HepG2 (cell line): ENCODE results near the gene PIK3R1. TPM values are rescaled to one million over a fixed set of nuclear protein-coding genes. Genes with fewer than 3 reads are reported as not detected.

Source experiments
- BCL6 ChIP-seq: IDR thresholded peaks from 2 replicates; pipeline ENCODE4 v1.6.1; 2016; ENCODE audit warnings: missing genetic modification reagents, missing compliant biosample characterization
- CREB1 ChIP-seq, 2 experiments: fragments of 450-650 bp in 1 of 2; IDR thresholded peaks; 2 replicates each; pipeline ENCODE4 v1.6.1; 2016 to 2017; ENCODE audit warnings: control low read depth in 1 of 2, mild to moderate bottlenecking in 1 of 2, missing compliant biosample characterization in 1 of 2, missing genetic modification characterization in 1 of 2
- FOXA1 ChIP-seq, 2 experiments: fragments of 450-650 bp in 1 of 2; sonication (generic) in 1 of 2; formaldehyde crosslinking in 1 of 2; IDR thresholded peaks; 2 replicates each; pipeline versions ENCODE4 v1.4.0 to v1.6.1; 2016 to 2020; ENCODE audit warnings: missing genetic modification reagents in 1 of 2
- MED8 ChIP-seq: sonication (generic); formaldehyde crosslinking; IDR thresholded peaks from 2 replicates; pipeline ENCODE4 v1.8.1; 2023; ENCODE audit warnings: mild to moderate bottlenecking, missing genetic modification reagents; ENCODE audit not compliant: insufficient replicate concordance
- POGZ ChIP-seq: sonication (generic); formaldehyde crosslinking; IDR thresholded peaks from 2 replicates; pipeline ENCODE4 v1.4.0; 2020; ENCODE audit warnings: mild to moderate bottlenecking, missing genetic modification reagents
- RBM39 ChIP-seq: fragments of 200-400 bp; formaldehyde crosslinking; IDR thresholded peaks from one replicate; pipeline ENCODE4 v1.6.1; 2018; ENCODE audit warnings: antibody characterized with exemption, mild to moderate bottlenecking, low read depth, low read length; ENCODE audit not compliant: poor library complexity, severe bottlenecking
- SOX5 ChIP-seq: IDR thresholded peaks from 2 replicates; pipeline ENCODE4 v1.6.1; 2016; ENCODE audit warnings: borderline replicate concordance
- SP5 ChIP-seq: IDR thresholded peaks from 2 replicates; pipeline ENCODE4 v1.6.1; 2016; ENCODE audit warnings: low read depth, borderline replicate concordance
- TCF7 ChIP-seq: sonication (generic); IDR thresholded peaks from 2 replicates; pipeline ENCODE4 v1.6.1; 2016; ENCODE audit warnings: antibody characterized with exemption, low read depth
- TEAD3 ChIP-seq: optimal IDR thresholded peaks from 2 replicates; pipeline ENCODE3; 2016; ENCODE audit warnings: borderline replicate concordance
- ZNF205 ChIP-seq: IDR thresholded peaks from 2 replicates; pipeline ENCODE4 v1.6.1; 2018; ENCODE audit warnings: missing biosample characterization, missing genetic modification reagents
- ZNF253 ChIP-seq: sonication (generic); formaldehyde crosslinking; IDR thresholded peaks from 2 replicates; pipeline ENCODE4 v1.8.0; 2022; ENCODE audit warnings: mild to moderate bottlenecking, missing genetic modification reagents, borderline replicate concordance
- ZNF264 ChIP-seq: sonication (generic); formaldehyde crosslinking; IDR thresholded peaks from 2 replicates; pipeline ENCODE4 v1.4.0; 2020; ENCODE audit warnings: missing genetic modification reagents
- ZNF34 ChIP-seq: sonication (generic); formaldehyde crosslinking; IDR thresholded peaks from 2 replicates; pipeline ENCODE4 v1.4.0; 2020; ENCODE audit warnings: mild to moderate bottlenecking, missing genetic modification reagents, borderline replicate concordance
- ZNF629 ChIP-seq: sonication (generic); formaldehyde crosslinking; conservative IDR thresholded peaks from 2 replicates; pipeline ENCODE4 v1.5.0; 2020; ENCODE audit warnings: missing genetic modification reagents
- ZNF772 ChIP-seq: sonication (generic); formaldehyde crosslinking; IDR thresholded peaks from 2 replicates; pipeline ENCODE4 v1.5.0; 2020; ENCODE audit warnings: mild to moderate bottlenecking, missing genetic modification reagents
- polyA plus RNA-seq, 8 experiments: library from polyadenylated mRNA; depleted of rRNA in 3 of 8; stranded (reverse) in 7 of 8; unstranded in 1 of 8; fragments of >200 nt; fragmentation: Illumina TruSeq in 4 of 8; extraction: Trizol in 4 of 8; gene quantifications; 2 replicates each; pipeline versions ENCODE4 v1.2.1 to v1.2.3, GENCODE V29; 2011 to 2016; ENCODE audit warnings: low read depth in 4 of 8, missing spikeins in 1 of 8, mixed read lengths in 1 of 8; ENCODE audit not compliant: insufficient read depth in 1 of 8
- total RNA-seq, 5 experiments: library from RNA; depleted of rRNA; stranded (reverse); fragments of >200 nt; fragmentation: Illumina TruSeq; extraction: Trizol; gene quantifications; 2 replicates each; pipeline ENCODE4 v1.2.3, GENCODE V29; 2016; ENCODE audit warnings: low read depth in 1 of 5
- TF ChIP-seq, protein P1 (sequence below): sonication (generic); formaldehyde crosslinking; conservative IDR thresholded peaks from 2 replicates; pipeline ENCODE4 v1.8.0; 2022; ENCODE audit warnings: low read depth, missing genetic modification reagents
- TF ChIP-seq, protein P2 (sequence below): IDR thresholded peaks from 2 replicates; pipeline ENCODE4 v1.6.1; 2016
- TF ChIP-seq, protein P3 (sequence below): sonication (generic); formaldehyde crosslinking; IDR thresholded peaks from 2 replicates; pipeline ENCODE4 v1.4.0; 2020; ENCODE audit warnings: mild to moderate bottlenecking, low read depth, missing genetic modification reagents
- TF ChIP-seq, protein P4 (sequence below): sonication (generic); formaldehyde crosslinking; IDR thresholded peaks from 2 replicates; pipeline ENCODE4 v1.4.0; 2020; ENCODE audit warnings: missing genetic modification reagents, mild to moderate bottlenecking, borderline replicate concordance
- TF ChIP-seq, protein P5 (sequence below): sonication (generic); formaldehyde crosslinking; IDR thresholded peaks from 2 replicates; pipeline ENCODE4 v1.4.0; 2020; ENCODE audit warnings: missing genetic modification reagents

The PIK3R1 gene
- total and polyA plus RNA-seq, 2 of the 13 experiments (the other 11 are each of a cell fraction or from before 2014, with no cell fraction given) = 8.4 to 21.3 TPM

DNA sequence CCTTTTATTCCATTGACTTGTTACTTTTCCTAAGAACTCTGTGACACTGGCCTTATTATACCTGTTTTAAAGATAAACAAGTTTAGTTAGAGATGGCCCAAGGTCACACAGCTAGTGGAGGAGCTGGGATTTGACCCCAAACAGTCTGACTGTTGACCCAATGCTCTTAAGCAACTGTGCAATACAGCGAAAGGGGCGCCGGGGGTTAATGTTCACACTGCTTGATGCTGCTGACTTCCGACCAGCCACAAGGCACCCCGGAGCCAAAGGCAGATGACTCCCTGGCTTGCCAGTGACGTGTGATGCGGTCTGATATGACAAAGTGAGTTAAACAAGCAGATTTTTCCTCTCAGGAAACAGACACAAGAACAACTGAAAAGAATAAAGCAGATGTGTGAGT is 23.9 kb downstream of the PIK3R1 start (continued):
- TF ChIP-seq, protein P1, sequence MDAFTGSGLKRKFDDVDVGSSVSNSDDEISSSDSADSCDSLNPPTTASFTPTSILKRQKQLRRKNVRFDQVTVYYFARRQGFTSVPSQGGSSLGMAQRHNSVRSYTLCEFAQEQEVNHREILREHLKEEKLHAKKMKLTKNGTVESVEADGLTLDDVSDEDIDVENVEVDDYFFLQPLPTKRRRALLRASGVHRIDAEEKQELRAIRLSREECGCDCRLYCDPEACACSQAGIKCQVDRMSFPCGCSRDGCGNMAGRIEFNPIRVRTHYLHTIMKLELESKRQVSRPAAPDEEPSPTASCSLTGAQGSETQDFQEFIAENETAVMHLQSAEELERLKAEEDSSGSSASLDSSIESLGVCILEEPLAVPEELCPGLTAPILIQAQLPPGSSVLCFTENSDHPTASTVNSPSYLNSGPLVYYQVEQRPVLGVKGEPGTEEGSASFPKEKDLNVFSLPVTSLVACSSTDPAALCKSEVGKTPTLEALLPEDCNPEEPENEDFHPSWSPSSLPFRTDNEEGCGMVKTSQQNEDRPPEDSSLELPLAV (CRISPR knock-in tag) = no peak
- TF ChIP-seq, protein P2, sequence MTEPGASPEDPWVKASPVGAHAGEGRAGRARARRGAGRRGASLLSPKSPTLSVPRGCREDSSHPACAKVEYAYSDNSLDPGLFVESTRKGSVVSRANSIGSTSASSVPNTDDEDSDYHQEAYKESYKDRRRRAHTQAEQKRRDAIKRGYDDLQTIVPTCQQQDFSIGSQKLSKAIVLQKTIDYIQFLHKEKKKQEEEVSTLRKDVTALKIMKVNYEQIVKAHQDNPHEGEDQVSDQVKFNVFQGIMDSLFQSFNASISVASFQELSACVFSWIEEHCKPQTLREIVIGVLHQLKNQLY (CRISPR knock-in tag) = peak; percentile 80
- TF ChIP-seq ZNF629 (CRISPR knock-in tag) = peak; percentile 69
- TF ChIP-seq, protein P3, sequence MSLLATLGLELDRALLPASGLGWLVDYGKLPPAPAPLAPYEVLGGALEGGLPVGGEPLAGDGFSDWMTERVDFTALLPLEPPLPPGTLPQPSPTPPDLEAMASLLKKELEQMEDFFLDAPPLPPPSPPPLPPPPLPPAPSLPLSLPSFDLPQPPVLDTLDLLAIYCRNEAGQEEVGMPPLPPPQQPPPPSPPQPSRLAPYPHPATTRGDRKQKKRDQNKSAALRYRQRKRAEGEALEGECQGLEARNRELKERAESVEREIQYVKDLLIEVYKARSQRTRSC (CRISPR knock-in tag) = no peak
- TF ChIP-seq FOXA1 (IDR thresholded peaks at IDR 0.05) = no peak
- TF ChIP-seq FOXA1 (CRISPR knock-in tag; IDR thresholded peaks at IDR 0.05) = peak; percentile 90
- 0 out of 2 replicates have a peak, but pooled peaks have one; percentile 28 for TF ChIP-seq ZNF772
- TF ChIP-seq TEAD3 (CRISPR knock-in tag) = peak; percentile 84
- TF ChIP-seq ZNF264 (CRISPR knock-in tag) = peak; percentile 74; the same call in 1 of the 2 replicates
- TF ChIP-seq SOX5 = peak; percentile 86; the same call in 1 of the 2 replicates
- TF ChIP-seq ZNF205 (CRISPR knock-in tag) = peak; percentile 68; the same call in 1 of the 2 replicates
- no peak for TF ChIP-seq ZNF34 (CRISPR knock-in tag)
- peak; percentile 87 for TF ChIP-seq CREB1 (IDR thresholded peaks at IDR 0.05)
- TF ChIP-seq CREB1 (CRISPR knock-in tag; IDR thresholded peaks at IDR 0.05) = peak; percentile 89
- TF ChIP-seq ZNF253 (CRISPR knock-in tag) = no peak
- TF ChIP-seq, protein P4, sequence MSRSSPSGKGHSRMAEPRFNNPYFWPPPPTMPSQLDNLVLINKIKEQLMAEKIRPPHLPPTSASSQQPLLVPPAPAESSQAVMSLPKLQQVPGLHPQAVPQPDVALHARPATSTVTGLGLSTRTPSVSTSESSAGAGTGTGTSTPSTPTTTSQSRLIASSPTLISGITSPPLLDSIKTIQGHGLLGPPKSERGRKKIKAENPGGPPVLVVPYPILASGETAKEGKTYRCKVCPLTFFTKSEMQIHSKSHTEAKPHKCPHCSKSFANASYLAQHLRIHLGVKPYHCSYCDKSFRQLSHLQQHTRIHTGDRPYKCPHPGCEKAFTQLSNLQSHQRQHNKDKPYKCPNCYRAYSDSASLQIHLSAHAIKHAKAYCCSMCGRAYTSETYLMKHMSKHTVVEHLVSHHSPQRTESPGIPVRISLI (CRISPR knock-in tag) = peak; percentile 48; the same call in 1 of the 2 replicates
- TF ChIP-seq, protein P5, sequence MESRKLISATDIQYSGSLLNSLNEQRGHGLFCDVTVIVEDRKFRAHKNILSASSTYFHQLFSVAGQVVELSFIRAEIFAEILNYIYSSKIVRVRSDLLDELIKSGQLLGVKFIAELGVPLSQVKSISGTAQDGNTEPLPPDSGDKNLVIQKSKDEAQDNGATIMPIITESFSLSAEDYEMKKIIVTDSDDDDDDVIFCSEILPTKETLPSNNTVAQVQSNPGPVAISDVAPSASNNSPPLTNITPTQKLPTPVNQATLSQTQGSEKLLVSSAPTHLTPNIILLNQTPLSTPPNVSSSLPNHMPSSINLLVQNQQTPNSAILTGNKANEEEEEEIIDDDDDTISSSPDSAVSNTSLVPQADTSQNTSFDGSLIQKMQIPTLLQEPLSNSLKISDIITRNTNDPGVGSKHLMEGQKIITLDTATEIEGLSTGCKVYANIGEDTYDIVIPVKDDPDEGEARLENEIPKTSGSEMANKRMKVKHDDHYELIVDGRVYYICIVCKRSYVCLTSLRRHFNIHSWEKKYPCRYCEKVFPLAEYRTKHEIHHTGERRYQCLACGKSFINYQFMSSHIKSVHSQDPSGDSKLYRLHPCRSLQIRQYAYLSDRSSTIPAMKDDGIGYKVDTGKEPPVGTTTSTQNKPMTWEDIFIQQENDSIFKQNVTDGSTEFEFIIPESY = peak; percentile 70
- TF ChIP-seq MED8 (CRISPR knock-in tag) = peak; percentile 47
- no peak for TF ChIP-seq RBM39
- TF ChIP-seq SP5 = peak; percentile 58; the same call in 1 of the 2 replicates
- peak; percentile 97 for TF ChIP-seq POGZ (CRISPR knock-in tag)
- TF ChIP-seq TCF7 = peak; percentile 74
- TF ChIP-seq BCL6 = peak; percentile 92
